ENCODE results near the gene DEF6.

The DEF6 gene

GRCh38 chr6:35292494-35292893 is 5.1 kb upstream of the DEF6 start:
- peak in 1 of 2 donors; percentile 59 for DNase-seq
- intact Hi-C loops (cut with DNase I; ENCODE audit: low total_unique reads): no loop called here
- peaks cover 50 to 92% (median 86%) of the 10 kb centered on the region in 3 donors for H3K36me3 ChIP-seq
- no peak overlapping the region for H3K4me3 ChIP-seq
- H3K27ac ChIP-seq: no peak overlapping the region
- H3K4me1 ChIP-seq: peaks cover 0 to 5% (median 1%) of the 10 kb centered on the region in 4 donors
- no peaks in the 10 kb centered on the region for H3K9me3 ChIP-seq
- no peaks in the 10 kb centered on the region for H3K27me3 ChIP-seq
- no peak for TF ChIP-seq CTCF (IDR thresholded peaks at IDR 0.05)

- Histone ChIP-seq H3K4me3 (no peak overlapping the region), H3K9me3 (no peaks in the 10 kb centered on the region), H3K4me1 (peaks cover 0 to 12% (median 1%) of the 10 kb centered on the region in 4 donors), H3K27me3 (no peaks in the 10 kb centered on the region), H3K27ac (no peak overlapping the region), H3K36me3 (peaks cover 38 to 80% (median 74%) of the 10 kb centered on the region in 3 donors)
- intact Hi-C loops (cut with DNase I; ENCODE audit: low total_unique reads): no loop called here
- TF ChIP-seq CTCF (IDR thresholded peaks at IDR 0.05): no peak
- peak in 1 of 2 donors; percentile 57 for DNase-seq
Observed at GRCh38 chr6:35293681-35294080, 3.9 kb upstream of the DEF6 start.

GRCh38 chr6:35294308-35294945 is 3.2 kb upstream of the DEF6 start:
- Histone ChIP-seq H3K27me3 (no peaks in the 10 kb centered on the region), H3K4me3 (no peak overlapping the region), H3K27ac (no peak overlapping the region), H3K4me1 (peaks cover 0 to 12% (median 1%) of the 10 kb centered on the region in 4 donors), H3K36me3 (peaks cover 38 to 73% (median 66%) of the 10 kb centered on the region in 3 donors), H3K9me3 (no peaks in the 10 kb centered on the region)
- intact Hi-C loops (cut with DNase I; ENCODE audit: low total_unique reads): no loop called here
- DNase-seq: peak in 1 of 2 donors; percentile 29
- peak; percentile 56 to 57 for TF ChIP-seq CTCF (IDR thresholded peaks at IDR 0.05)

- H3K27ac ChIP-seq: no peak overlapping the region
- intact Hi-C loops (cut with DNase I; ENCODE audit: low total_unique reads): no loop called here
- DNase-seq: peak in 1 of 2 donors; percentile 53
- H3K27me3 ChIP-seq: no peaks in the 10 kb centered on the region
- H3K4me3 ChIP-seq: no peak overlapping the region
- TF ChIP-seq CTCF (IDR thresholded peaks at IDR 0.05): no peak
- H3K9me3 ChIP-seq: no peaks in the 10 kb centered on the region
- H3K4me1 ChIP-seq: peaks cover 0 to 12% (median 1%) of the 10 kb centered on the region in 4 donors
- H3K36me3 ChIP-seq: peaks cover 36 to 67% (median 60%) of the 10 kb centered on the region in 3 donors
Observed at GRCh38 chr6:35295036-35295435, 2.6 kb upstream of the DEF6 start.

- Histone ChIP-seq H3K4me3 (no peak overlapping the region), H3K36me3 (peaks cover 29 to 60% (median 53%) of the 10 kb centered on the region in 3 donors), H3K27ac (no peak overlapping the region), H3K4me1 (peaks cover 0 to 12% (median 1%) of the 10 kb centered on the region in 4 donors), H3K9me3 (no peaks in the 10 kb centered on the region), H3K27me3 (no peaks in the 10 kb centered on the region)
- DNase-seq: peak in 1 of 2 donors; percentile 58
- TF ChIP-seq CTCF (IDR thresholded peaks at IDR 0.05): no peak
- intact Hi-C loops (cut with DNase I; ENCODE audit: low total_unique reads): no loop called here
Observed at GRCh38 chr6:35295521-35296315, 1.9 kb upstream of the DEF6 start.

Measured in tibial artery (tissue), 4 donors.